IMR-90 (cell line): Measurements from ENCODE around the gene GPR84. TPM values are rescaled to one million over a fixed set of nuclear protein-coding genes. Genes with fewer than 3 reads are reported as not detected.

Experiments used
- MAFK ChIP-seq: IDR thresholded peaks from 2 replicates; pipeline ENCODE4 v1.6.1; 2012; ENCODE audit warnings: low read depth, low read length, improper control_type of control experiment
- NFE2L2 ChIP-seq: fragments of 150-350 bp; IDR thresholded peaks from 2 replicates; pipeline ENCODE4 v1.6.1; 2016; ENCODE audit warnings: low read depth, mild to moderate bottlenecking, low read length
- SMC3 ChIP-seq: fragments of 150-350 bp; IDR thresholded peaks from 2 replicates; pipeline ENCODE4 v1.6.1; 2016; ENCODE audit warnings: low read depth, mild to moderate bottlenecking, antibody characterized with exemption, low read length, moderate library complexity
- USF2 ChIP-seq: fragments of 150-350 bp; IDR thresholded peaks from 2 replicates; pipeline ENCODE4 v1.6.1; 2017; ENCODE audit warnings: mild to moderate bottlenecking, antibody characterized with exemption, low read length, low read depth
- polyA plus RNA-seq, 3 experiments: library from polyadenylated mRNA; depleted of rRNA; stranded (reverse); fragments of >200 nt; gene quantifications; 2 replicates each; pipeline ENCODE4 v1.2.3, GENCODE V29; 2012; ENCODE audit warnings: low replicate concordance in 1 of 3
- total RNA-seq: library from RNA; depleted of rRNA; stranded (reverse); fragments of >200 nt; gene quantifications from 2 replicates; pipeline ENCODE4 v1.2.3, GENCODE V29; 2012

GPR84 gene
- total and polyA plus RNA-seq, 2 of the 4 experiments (the other 2 are of a cell fraction) = not detected

GRCh38 chr12:54368709-54369596 lies 4.7 kb upstream of the GPR84 start (continued):
- TF ChIP-seq USF2 (no peak), MAFK (no peak), NFE2L2 (no peak), SMC3 (peak; percentile 80)
